ENCODE measurements around the gene DGKI.
"Not testable (repeated sequence)": the region's sequence is repeated elsewhere in the genome, so short reads cannot be mapped to it uniquely, and the experiment has no call there.

DGKI gene

DNA sequence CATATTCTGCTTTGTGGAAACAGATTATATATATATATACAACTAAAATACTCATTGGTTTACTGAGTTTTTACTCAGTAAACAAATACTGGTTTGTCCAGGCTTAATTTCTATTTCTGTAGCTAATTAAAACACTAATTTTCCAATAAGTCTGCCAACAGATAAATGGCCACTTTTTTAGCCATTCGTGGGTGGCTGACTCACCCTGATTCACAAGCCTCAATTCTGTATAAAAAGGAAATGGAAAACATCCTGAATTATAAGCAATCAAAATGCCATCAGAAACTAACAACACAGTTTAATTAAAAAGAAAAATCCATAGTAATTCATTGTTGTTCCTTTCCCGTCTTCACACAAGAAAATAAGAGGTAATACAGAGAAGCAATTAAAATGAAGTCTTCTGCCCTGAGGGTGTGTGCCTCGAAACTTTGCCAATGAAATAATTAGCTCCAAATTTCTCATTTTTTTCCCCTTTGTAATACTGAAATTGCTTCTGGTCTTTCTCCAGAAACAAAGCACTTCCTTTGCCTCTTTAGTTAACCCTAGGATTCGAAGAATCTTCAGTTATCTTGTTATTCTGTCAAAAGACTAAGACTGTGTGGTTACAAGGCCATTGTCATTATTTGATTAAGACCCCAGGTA is 384.6 kb downstream of the DGKI start:
- no peak for DNase-seq

DNA sequence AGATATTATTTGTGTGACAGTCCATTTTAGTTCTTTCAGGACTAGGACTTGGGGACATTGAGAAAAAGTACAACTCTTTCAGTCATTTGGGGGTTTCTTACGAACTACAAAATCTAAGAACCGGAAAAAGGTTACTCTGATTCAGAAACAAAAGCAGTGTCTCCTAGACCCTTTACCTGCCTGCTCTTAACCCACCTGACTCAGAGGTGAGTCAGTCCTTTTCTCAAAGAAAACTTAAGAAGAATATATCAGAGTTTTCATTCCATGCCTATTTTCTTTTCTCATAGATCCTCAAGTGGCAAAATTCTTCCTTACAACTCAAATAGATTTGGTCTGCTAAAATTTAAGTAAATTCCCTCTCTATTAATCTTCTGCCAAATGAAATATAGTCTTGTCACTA is 388.4 kb downstream of the DGKI start:
- DNase-seq: no peak

DNA sequence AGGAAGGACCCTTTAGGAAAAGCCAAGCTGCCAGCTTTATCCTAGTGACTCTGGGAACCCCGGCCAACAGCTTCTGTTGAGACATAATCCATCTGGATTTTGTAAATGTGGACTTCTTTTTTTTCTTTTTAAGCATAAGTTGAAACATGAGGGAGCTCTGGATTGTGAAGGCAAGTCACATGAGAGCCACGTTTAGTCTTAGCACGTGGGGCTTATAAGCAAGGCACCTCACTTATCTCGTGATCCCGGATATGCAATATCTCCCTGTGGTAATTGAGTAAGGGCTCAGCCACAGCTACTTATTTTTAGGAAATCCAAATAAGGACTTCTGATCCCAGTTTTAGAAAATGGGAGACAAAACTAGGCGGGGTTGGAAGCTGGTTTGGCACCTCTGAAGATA is 392.0 kb downstream of the DGKI start:
- DNase-seq: peak; percentile 13 to 35

DNA sequence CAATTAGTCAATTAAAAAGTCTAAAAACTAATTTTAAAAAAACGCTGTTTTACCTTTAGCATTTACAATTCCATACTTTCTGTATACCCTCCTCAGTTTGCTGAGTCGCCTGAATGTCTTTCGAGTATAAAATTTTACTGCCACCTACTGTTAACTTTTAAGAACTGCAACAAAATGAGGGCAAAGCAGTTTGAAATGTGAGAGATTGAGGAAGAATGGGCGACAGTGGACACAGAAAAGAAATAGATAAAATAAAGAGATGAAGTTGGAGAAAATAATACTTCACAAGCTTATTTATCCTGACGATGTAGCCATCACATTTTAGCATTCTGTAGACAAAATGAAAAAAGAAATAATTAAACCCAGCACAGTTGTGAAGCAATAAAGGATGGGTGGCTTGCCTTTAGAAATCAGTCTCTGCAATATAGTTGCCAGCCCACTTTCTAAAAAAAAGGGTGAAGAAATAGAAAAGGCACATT is 392.5 kb downstream of the DGKI start:
- DNase-seq: peak; percentile 14 to 57

DNA sequence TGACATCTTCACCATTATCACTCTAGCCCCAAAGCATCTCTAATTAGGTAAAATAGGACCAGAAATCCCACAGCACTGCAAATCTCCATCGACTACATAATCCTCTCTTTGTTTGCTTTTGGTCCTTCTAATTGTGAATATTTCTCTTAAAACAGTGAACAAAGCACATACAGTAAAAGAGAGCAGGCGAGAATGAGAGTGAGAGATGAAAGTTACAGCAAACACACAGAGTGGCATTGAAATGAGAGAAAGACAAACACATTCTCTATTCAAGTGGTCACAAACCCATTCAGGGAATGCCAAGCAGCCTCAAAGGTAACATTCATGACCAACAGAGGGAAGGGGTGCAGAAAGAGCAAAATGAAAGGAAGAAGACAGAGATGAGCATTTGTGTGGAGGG is 393.4 kb downstream of the DGKI start:
- DNase-seq: no peak

DNA sequence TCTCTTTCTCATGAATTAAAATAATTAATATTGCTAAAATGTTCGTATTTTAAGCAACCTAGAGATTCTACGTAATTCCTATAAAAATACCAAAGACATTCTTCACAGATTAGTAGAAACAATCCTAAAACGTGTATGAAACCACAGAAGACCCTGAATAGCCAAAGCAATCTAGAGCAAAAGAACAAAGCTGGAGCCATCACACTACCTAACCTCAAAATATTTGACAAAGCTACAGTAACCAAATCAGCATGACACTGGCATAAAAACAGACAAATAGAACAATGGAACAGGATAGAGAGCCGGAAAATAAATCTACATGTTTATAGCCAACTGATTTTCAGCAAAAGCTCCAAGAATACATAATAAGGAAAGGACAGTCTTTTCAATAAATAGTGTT is 397.8 kb downstream of the DGKI start:
- DNase-seq: no peak

DNA sequence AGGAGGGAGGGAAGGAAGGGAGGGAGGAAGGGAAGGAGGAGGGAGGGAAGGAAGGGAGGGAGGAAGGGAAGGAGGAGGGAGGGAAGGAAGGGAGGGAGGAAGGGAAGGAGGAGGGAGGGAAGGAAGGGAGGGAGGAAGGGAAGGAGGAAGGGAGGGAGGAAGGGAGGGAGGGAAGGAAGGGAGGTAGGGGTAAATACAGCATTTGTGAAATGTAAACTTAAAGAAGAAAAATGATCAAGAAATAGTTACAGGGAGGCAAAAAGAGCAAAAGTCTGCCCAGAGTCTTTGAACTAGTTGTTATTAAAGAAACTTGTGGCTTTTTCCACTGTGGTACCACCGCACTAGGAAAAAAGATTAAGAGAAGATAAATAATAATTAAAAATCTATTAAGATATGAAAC is 398.2 kb downstream of the DGKI start:
- DNase-seq: not testable (repeated sequence)

DNA sequence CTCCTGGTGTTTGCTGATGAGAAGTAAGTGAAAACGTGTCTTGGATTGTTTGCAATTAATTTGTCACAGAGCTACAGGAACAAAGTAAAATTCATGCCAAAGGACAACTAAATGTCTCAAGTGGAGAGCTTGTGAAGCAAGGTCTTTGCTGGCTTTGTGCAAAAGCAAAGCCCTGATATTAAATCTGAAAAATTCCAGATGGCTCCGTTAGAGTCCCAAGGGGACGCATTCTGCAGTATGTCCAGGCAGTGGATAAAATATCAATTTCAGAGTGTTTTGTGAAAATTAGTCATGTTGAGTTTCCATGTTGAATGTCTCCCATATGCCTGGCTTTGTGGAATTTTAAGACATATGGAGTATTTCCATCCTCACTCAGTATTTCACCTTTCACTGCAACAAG is 400.7 kb downstream of the DGKI start:
- DNase-seq: no peak

DNA sequence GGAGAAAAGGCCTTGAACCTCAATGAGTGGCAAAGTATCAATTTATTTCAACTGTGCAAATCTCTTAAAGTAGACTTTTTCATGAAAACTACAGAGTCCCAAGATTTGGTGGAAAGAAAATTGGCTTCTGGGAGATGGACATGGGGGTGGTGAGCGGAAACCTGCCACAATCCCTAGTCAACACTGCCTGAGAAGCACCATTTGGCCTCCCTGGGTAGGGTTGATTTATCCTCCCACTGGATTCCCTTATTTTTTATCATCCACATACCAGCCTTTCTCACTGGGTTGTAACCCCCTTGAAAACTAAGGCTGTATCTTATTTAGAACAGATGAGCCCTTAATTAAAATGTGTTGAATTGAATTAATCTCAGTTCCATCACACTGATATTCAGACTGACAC is 401.5 kb downstream of the DGKI start:
- DNase-seq: no peak

DNA sequence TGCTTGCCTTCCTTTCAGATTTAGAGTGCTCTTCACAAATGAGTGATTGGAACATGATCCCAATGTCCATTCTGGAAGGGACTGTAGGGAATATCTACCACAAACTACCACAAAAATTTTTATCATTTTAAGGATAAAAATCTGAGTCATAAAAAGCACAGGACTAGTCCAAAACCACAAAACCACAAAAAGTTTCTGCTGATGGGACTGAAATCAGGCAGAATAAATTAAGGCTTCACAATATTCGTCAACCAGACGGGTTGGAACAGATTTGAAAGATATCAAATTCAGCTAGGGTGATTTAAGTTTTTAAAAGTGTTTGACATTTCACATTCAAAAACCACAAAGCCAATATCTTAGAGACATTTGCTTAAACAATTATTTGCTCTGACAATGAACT is 403.2 kb downstream of the DGKI start:
- no peak for DNase-seq

DNA sequence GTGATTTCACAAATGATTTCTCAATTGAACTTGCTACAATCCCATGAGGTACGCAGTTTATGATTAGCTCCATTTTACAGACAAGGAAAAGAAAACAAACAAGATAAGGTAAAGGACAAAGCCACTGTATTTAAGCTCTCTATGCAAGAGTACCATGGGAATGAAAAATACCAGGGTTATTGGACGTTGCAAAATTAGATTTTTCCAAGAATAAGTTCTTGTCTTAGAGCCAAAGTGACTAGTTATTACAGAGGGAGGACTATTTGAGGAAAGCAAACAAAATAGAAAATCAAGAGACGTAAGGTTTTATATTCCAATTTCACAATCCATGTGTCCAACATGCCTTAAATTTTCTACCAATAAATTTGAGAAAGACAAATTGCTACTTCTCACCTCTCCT is 405.3 kb downstream of the DGKI start:
- DNase-seq: no peak

DNA sequence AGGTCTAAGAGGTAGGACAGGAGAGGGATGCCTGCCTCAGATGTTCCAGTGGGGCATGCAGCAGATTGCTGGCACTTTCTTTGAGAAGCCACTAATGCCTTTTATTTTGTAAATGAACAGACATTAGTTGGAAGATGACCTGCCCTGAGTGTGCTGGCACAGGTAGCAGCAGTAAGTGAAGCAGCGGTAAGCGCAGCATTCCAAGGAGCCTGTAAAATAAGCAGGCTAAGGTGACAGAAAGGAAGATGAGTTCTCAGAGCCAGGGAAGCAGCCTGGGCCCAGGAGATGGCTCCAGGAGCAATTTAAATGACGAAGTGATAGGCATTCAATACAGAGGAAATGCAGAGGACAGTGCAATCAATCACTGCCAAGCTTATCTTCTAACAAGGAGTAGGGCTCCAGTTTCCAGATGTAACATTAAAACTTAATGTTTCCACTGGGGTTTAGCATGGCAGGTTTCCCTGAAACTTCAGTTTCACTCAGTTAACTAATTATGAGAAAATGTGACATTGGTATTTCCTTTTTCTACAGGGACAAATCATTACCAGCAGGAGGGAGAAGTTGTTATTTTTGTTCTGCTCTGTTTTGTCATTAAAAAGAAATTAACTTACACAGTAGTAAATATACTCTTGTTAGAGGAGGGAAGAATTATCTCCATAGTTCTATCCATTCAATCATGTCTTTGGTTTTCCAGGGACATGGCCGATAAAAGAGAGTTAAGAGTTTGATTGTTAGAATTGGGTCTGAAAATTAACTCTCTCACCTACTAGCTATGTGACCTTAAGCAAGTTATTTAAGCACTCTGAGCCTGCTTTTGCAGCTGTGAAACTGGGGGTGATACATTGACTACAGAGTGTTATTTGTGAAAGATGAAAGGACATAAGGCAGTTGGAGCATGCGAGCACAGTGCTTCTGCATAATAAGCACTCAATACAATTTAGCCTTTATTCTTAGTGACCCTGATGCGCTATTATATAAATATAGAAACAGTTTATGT is 406.6 kb downstream of the DGKI start:
- no peak for DNase-seq

DNA sequence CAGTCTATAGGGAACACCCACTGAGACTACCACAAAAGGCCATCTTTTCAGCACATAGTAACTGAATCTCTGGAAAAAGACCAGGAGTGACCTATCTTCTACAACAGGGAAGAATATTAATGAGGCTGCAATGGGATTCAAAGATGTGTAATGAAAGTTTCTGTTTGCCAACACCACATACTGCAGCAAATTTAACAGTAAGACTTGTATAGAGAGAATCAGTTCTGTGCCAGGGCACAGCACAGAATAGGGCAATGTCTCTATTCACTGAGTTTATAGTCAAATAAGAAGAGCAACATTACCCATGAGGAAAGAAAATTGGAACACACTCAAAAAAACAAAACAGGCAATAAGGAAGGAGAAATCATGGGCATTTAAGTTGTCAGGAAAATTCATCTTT is 411.8 kb downstream of the DGKI start:
- no peak for DNase-seq

DNA sequence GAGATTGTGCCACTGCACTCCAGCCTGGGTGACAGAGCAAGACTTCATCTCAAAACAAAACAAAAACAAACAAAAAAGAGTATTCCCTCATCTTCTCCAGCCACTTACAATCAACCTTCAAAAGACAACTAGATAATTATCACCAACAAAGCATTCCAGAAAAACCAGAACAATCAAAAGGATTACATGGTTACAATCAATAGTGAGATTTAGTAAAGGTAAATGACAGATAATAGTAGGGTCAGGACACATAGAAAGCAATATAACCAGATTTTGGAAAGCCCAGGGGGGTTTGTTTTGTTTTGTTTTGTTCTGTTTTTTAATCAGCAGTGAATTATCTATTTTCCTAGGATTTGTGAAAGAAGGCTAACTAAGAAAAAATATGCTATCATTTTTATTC is 412.2 kb downstream of the DGKI start:
- no peak for DNase-seq

DNA sequence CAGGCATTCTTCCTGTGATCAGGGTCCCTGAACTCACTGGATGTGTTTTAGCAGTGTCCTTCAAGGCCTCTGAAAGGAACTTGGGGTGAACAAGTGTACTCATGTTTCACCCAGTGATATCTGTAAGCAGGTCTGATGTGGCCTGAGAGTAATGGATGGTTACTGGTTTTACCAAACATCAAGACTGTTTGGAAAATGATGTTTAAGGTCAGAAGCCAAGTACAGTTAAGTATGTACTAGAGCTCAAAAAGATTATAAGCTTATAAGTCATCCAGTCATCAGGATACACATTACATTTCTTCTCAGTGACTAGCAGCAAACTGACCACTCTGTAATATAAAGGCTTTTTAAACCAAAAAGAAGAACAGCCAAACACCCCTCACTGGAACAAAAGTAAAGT is 423.5 kb downstream of the DGKI start:
- no peak for DNase-seq

DNA sequence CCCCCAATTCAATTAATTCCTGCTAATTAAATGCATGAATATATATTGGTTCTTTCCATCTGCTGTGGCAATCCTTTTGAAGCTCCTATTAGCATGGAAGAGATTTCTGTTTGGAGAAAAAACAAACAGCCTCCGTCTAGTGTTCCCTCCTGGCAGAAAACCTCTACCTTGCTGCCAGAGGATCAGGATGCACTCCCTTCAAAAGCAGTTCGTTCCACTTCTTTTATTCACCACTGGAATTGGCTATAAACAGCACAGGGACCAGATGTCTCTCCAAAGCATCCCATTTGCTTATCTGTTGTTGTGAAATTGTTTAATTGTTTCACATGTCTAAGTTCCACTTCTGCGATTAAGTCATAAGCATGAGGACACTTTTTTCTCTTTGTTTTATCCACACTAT is 425.4 kb downstream of the DGKI start:
- no peak for DNase-seq

DNA sequence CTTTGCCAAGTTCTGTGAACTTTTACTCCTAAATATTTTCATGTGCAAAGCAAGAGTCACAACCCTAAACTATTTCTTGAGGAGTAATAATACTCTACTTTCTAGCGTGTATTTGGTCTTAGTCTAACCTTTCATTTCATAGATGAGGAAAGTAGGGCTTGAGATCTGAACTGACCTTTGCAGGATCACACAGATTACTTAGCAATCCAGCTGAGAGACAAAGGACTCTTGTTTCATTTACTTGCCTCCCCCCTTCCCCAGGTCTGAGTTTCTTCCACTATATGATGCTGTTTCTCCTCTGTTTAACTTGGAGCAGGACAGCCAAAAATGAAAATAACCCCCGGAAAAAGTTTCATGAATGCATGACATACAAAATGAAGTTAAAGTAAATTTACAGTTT is 427.9 kb downstream of the DGKI start:
- no peak for DNase-seq

DNA sequence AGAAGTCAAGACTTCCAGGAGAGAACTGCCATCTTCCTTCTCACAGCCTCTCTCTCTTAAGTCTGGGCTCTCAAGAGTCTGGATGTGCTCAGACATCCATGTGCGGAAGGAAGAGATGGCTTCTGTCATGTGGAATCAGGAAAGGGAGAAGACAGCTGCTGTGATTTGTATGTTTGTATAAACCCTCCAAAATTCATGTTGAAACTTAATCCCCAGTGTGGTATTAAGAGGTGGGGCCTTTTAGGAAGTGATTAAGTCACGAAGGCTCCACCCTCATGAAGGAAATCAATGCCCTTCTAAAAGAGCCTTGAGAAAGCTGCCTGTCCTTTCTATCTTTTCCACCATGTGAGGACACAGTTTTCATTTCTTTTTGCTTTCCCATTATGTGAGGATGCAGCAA is 429.3 kb downstream of the DGKI start:
- DNase-seq: no peak

DNA sequence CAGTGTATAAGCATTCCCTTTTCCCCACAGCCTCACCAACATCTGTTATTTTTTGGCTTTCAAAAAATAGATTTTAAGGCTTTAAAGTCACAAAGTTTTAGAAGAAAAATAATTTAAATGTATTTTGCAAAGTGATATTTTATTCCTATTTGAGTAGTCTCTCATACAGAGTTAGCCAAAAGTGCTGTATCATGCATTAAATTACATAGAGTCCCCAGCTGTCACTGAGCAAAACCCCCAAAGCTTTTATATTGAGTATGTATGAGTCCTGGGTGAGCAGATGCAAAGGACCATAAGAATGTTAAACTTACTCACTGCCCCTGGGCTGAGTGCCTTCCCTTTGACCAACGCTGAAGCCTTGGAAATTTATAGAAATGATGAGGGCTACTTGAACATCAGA is 432.9 kb downstream of the DGKI start:
- DNase-seq: no peak

DNA sequence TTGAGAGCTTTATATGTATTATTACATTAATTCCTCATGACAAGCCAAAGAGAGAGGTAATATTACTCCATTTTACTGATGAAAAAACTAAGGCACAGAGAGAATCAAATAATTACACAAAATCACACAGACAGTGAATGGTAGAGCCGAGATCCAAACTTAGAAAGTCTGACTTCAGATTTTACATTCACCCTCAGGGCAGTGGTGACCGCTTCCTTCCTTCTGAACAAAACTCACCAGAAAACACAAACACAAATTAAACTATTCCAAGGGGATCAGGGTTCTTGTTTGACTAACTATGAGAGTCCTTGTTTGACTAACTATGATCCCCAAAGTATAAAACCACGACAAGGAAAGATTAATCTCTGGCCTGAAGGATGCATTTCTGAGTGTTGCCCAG is 435.3 kb downstream of the DGKI start:
- DNase-seq: no peak

DNA sequence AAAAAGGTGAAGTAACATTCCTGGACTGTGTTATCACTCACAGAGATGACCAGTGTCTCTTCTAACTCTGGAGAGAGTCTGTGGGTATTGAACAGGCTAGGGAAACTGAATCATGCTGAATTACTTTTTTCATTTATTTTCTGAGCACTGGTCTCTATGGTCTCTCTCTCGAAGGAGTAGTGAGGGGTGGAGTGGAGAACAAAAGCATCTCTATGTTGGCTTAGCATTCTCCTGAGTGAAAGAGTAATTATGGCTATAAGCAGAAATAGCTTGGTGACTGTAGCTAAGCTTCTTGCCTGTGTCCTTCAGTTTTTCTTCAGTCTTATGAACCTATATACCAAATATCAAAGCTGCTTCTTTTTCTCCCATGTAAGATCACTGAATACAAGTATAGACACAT is 438.6 kb downstream of the DGKI start:
- no peak for DNase-seq

DNA sequence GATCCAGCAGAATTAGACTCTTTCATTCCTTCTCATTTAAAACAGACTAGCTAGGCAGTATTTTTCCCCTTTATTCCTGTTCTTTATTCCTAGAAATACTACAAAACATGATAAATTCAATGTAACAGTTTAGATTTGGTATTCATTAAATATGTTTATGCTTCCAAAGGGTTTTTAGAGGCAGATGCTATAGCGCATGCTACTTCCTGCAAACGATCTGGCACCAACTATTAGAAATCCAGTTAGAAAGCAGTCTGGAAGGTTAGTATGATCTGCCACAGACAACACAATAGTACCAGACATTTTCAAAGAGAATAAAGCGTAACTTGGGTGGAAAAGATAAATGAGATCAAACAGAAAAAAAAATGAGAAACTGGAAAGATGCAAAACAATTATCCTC is 439.7 kb downstream of the DGKI start:
- DNase-seq: no peak

DNA sequence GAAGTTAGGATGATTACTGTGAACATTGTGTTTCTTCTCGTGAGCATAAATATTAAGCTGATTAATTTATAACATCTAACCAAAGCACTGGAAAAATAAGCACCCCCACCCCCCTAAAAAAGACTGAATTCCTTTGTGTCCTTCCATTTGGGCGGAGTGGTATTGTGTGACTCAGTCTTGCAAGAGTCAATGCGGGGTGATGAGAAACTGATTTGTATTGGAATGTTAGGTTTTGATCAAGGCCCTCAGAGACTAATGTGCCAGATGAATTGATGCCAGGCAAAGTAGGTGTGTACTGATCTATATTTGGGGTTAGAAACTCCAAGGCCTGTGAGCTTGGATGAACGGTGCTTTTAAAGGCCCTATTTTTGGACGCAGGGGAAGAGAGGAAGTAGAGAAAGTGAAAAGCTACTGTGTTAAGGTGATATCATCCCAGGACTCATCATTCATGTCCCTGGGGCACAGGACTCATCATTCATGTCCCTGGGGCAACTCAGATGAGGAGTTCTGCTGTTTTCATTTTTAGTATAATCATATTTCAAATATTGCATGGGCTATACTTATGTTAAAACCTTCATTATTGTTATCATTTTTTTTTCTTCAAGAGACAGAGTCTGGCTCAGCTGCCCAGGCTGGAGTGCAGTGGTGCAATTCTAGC is 442.0 kb downstream of the DGKI start:
- DNase-seq: no peak

DNA sequence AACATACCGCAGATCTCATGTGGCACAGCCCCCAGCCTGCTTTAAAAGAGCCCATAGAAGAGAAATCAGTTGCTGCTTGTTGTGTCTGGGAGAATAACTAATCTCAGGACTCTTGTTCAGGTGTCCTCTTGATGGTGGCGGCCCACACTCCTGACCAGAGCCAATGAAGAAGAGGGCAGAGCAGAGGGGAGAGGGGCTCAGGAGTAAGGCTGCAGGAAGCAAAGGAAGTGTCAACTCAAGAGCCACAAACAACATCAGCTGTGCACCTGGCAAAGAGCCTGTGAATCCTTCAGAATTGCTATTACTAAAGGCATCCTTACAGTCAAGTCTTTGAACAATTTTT is 443.4 kb downstream of the DGKI start:
- DNase-seq: no peak

All from inflammatory macrophage treated with lipopolysaccharide for 1 hour (primary cell).